OCI-LY1 (cell line): Measurements from ENCODE around the gene UBIAD1.

ENCODE experiments used
- H2AFZ ChIP-seq: fragments of 200-600 bp; sonication (generic), shearing (Covaris generic); 2 replicates; pipeline ENCODE4 v1.6.0; 2014; ENCODE audit warnings: antibody characterized with exemption, mild to moderate bottlenecking, low read length
- H3F3A ChIP-seq: fragments of 200-600 bp; sonication (generic), shearing (Covaris generic); 2 replicates; pipeline ENCODE4 v1.6.0; 2014; ENCODE audit warnings: mild to moderate bottlenecking, antibody characterized with exemption, low read length, moderate library complexity; ENCODE audit not compliant: insufficient read depth
- H3K27ac ChIP-seq: fragments of 200-600 bp; sonication (generic); 2 replicates; pipeline ENCODE4 v1.5.1; 2014; ENCODE audit warnings: low read length, mixed run types, mild to moderate bottlenecking, low read depth; ENCODE audit not compliant: poor library complexity, severe bottlenecking
- H3K27me3 ChIP-seq: fragments of 200-600 bp; sonication (generic); 2 replicates; pipeline ENCODE4 v1.6.0; 2014; ENCODE audit warnings: antibody characterized with exemption, mild to moderate bottlenecking, low read length, moderate library complexity; ENCODE audit not compliant: insufficient read depth
- H3K36me3 ChIP-seq: fragments of 200-600 bp; sonication (generic); 2 replicates; pipeline ENCODE4 v1.6.1; 2014; ENCODE audit warnings: mild to moderate bottlenecking, antibody characterized with exemption, low read length, moderate library complexity, mixed read lengths; ENCODE audit not compliant: insufficient read depth
- H3K4me1 ChIP-seq: fragments of 200-600 bp; sonication (generic); 2 replicates; pipeline ENCODE4 v1.5.1; 2014; ENCODE audit warnings: mild to moderate bottlenecking, low read length, moderate library complexity; ENCODE audit not compliant: insufficient read depth, severe bottlenecking
- H3K4me2 ChIP-seq: fragments of 200-600 bp; sonication (generic), shearing (Covaris generic); 2 replicates; pipeline ENCODE4 v1.6.1; 2014; ENCODE audit warnings: low read length
- H3K4me3 ChIP-seq: fragments of 200-600 bp; sonication (generic); 2 replicates; pipeline ENCODE4 v1.5.1; 2014; ENCODE audit warnings: low read length, low read depth, mild to moderate bottlenecking, mixed read lengths; ENCODE audit not compliant: poor library complexity, severe bottlenecking
- H3K79me2 ChIP-seq: fragments of 200-600 bp; shearing (Covaris generic); 2 replicates; pipeline ENCODE4 v1.6.1; 2016; ENCODE audit warnings: mixed run types, low read length, mixed read lengths; ENCODE audit not compliant: insufficient read depth
- H3K9ac ChIP-seq: fragments of 200-600 bp; sonication (generic), shearing (Covaris generic); 2 replicates; pipeline ENCODE4 v1.6.1; 2014; ENCODE audit warnings: mild to moderate bottlenecking, low read length, mixed read lengths
- H3K9me2 ChIP-seq: fragments of 200-600 bp; sonication (generic), shearing (Covaris generic); 2 replicates; pipeline ENCODE4 v1.6.1; 2014; ENCODE audit warnings: low read depth, mild to moderate bottlenecking, low read length, mixed read lengths
- H3K9me3 ChIP-seq: fragments of 200-600 bp; shearing (Covaris generic); 2 replicates; pipeline ENCODE4 v1.6.1; 2014; ENCODE audit warnings: low read length, mixed read lengths
- H4K20me1 ChIP-seq: fragments of 200-600 bp; sonication (generic), shearing (Covaris generic); 2 replicates; pipeline ENCODE4 v1.6.0; 2016; ENCODE audit warnings: mild to moderate bottlenecking, low read length; ENCODE audit not compliant: insufficient read depth
- EZH2 ChIP-seq: fragments of 200-600 bp; sonication (generic), shearing (Covaris generic); IDR thresholded peaks from 2 replicates; pipeline ENCODE4 v1.8.0; 2017; ENCODE audit warnings: borderline replicate concordance, mixed run types, mild to moderate bottlenecking, antibody characterized with exemption, low read length, moderate library complexity, mixed read lengths
- TF ChIP-seq, protein P1 (sequence below): fragments of 200-600 bp; sonication (generic), shearing (Covaris generic); IDR thresholded peaks from 2 replicates; pipeline ENCODE4 v1.5.1; 2017; ENCODE audit warnings: mild to moderate bottlenecking, antibody characterized with exemption, low read length, moderate library complexity, mixed read lengths

Gene UBIAD1

DNA sequence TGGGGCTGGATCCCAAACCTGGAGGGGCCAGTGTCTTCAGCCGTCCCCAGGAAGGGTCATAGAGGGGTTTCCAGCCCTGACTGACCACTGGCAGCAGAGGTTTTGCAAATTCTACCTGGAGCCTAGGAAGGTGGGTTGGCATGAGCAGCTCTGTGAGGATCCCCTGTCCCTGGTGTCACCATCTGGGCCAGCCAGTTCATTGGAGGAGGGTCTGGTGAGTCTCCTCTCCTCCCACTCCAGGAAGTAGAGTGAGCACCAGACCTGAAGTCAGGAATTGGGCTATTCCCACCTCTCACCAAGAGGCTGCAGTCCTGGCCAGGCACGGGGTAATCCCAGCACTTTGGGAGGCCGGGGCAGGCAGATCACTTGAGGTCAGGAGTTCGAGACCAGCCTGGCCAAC is 57.4 kb downstream of the UBIAD1 start:
- no peak overlapping the region for H3K4me2 ChIP-seq
- H3K4me1 ChIP-seq: no peaks in the 10 kb centered on the region
- peaks cover 5% of the 10 kb centered on the region; the same call in 1 of the 2 replicates for H3K27me3 ChIP-seq
- no peak for TF ChIP-seq EZH2
- no peaks in the 10 kb centered on the region for H3F3A ChIP-seq
- H3K27ac ChIP-seq: no peak overlapping the region
- H3K9me2 ChIP-seq: no peaks in the 10 kb centered on the region
- no peaks in the 10 kb centered on the region for H3K36me3 ChIP-seq
- H2AFZ ChIP-seq: no peak overlapping the region
- no peaks in the 10 kb centered on the region for H4K20me1 ChIP-seq
- H3K9me3 ChIP-seq: no peaks in the 10 kb centered on the region
- no peak overlapping the region for H3K4me3 ChIP-seq
- no peak overlapping the region for H3K9ac ChIP-seq
- H3K79me2 ChIP-seq: no peaks in the 10 kb centered on the region

DNA sequence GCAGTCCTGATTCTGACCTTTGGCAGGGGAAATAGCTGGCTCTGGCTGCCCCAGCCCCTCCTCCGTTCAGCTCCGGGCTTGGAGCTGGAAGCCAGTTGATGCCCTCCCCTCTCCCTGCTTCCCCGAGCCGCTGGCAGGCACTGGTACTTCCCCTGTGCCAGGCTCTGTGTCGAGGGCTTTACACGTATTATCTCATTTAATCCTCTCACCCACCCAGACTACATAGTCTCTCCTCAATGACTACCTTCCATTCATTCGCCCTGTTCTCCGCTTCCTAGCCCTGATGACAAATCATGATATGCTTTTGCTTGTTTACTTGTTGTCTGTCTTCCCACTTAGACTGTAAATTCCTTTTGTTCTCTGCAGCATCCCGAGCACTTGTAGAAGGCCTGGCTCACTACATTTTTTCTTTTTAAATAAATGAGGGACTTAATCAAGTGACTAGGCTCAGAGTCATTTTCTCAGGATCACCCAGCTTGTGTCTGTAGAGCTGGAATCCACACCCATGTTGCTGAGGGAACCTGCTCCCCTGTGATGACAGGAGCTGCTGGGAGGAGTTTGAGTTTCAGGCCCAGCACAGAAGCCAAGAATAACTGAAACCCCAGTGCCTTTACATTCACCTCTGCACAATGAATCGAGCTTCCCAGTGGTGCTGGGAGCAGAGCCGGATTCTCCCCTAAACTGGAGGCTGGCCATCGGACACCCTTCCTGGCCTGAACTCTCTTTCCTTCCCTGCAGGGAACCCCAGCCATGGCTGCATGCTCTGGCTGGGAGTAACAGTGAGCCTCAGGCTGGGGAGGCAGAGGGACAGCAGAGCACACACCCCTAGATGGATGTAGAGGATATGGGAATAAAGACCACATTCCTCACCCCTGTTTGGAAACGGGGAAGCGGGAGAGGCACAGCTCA is 58.3 kb downstream of the UBIAD1 start:
- TF ChIP-seq EZH2: no peak
- TF ChIP-seq, protein P1, sequence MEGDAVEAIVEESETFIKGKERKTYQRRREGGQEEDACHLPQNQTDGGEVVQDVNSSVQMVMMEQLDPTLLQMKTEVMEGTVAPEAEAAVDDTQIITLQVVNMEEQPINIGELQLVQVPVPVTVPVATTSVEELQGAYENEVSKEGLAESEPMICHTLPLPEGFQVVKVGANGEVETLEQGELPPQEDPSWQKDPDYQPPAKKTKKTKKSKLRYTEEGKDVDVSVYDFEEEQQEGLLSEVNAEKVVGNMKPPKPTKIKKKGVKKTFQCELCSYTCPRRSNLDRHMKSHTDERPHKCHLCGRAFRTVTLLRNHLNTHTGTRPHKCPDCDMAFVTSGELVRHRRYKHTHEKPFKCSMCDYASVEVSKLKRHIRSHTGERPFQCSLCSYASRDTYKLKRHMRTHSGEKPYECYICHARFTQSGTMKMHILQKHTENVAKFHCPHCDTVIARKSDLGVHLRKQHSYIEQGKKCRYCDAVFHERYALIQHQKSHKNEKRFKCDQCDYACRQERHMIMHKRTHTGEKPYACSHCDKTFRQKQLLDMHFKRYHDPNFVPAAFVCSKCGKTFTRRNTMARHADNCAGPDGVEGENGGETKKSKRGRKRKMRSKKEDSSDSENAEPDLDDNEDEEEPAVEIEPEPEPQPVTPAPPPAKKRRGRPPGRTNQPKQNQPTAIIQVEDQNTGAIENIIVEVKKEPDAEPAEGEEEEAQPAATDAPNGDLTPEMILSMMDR: no peak
- H3K9ac ChIP-seq: no peak overlapping the region
- H3K36me3 ChIP-seq: no peaks in the 10 kb centered on the region
- H3K27me3 ChIP-seq: peaks cover 5% of the 10 kb centered on the region; the same call in 1 of the 2 replicates
- H3K79me2 ChIP-seq: no peaks in the 10 kb centered on the region
- no peak overlapping the region for H3K27ac ChIP-seq
- no peak overlapping the region for H2AFZ ChIP-seq
- H3K4me3 ChIP-seq: no peak overlapping the region
- H3F3A ChIP-seq: no peaks in the 10 kb centered on the region
- H3K9me2 ChIP-seq: no peaks in the 10 kb centered on the region
- H3K4me1 ChIP-seq: no peaks in the 10 kb centered on the region
- H4K20me1 ChIP-seq: no peaks in the 10 kb centered on the region
- no peaks in the 10 kb centered on the region for H3K9me3 ChIP-seq
- no peak overlapping the region for H3K4me2 ChIP-seq

DNA sequence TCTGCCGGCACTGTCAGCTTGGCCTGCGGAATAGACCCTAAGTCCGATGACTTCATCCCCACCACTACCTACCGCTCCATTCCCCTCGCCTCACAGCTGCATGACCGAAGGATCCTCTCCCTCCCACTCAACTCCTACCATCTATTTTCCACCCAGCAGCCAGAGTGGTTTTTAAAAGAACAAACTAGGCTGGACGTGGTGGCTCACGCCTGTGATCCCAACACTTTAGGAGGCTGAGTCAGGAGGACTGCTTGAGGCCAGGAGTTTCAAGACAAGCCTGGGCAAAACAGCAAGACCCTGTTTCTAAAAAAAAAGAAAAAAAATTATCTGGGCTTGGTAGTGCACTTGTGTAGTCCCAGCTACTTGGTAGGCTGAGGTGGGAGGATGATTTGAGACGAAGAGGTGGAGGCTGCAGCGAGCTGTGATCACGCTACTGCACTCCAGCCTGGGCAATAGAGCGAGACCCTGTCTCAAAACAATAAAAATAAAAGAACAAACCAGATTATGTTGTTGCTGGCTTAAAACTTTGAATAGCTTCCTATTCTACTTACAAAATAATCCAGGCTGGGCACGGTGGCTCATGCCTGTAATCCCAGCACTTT is 59.0 kb downstream of the UBIAD1 start:
- TF ChIP-seq, protein P1: no peak
- TF ChIP-seq EZH2: no peak
- Histone ChIP-seq H3F3A (no peaks in the 10 kb centered on the region), H3K4me1 (no peaks in the 10 kb centered on the region), H2AFZ (no peak overlapping the region), H3K27ac (no peak overlapping the region), H4K20me1 (no peaks in the 10 kb centered on the region), H3K9me2 (no peaks in the 10 kb centered on the region), H3K36me3 (no peaks in the 10 kb centered on the region), H3K27me3 (peaks cover 5% of the 10 kb centered on the region; the same call in 1 of the 2 replicates), H3K9me3 (no peaks in the 10 kb centered on the region), H3K9ac (no peak overlapping the region), H3K4me2 (no peak overlapping the region), H3K4me3 (no peak overlapping the region), H3K79me2 (no peaks in the 10 kb centered on the region)
